Stimulated activated CD4-positive, alpha-beta T cell treated with anti-CD3 and anti-CD28 coated beads, Interleukin-12 subunit alpha, Interleukin-12 subunit beta, amount 100 ng/mL, for 4 hours (primary cell): ENCODE results near the gene SLC13A3.

Experiments
- DNase-seq: peaks from one replicate; pipeline ENCODE4 v3.0.0-alpha.2; 2020

SLC13A3 gene

DNA sequence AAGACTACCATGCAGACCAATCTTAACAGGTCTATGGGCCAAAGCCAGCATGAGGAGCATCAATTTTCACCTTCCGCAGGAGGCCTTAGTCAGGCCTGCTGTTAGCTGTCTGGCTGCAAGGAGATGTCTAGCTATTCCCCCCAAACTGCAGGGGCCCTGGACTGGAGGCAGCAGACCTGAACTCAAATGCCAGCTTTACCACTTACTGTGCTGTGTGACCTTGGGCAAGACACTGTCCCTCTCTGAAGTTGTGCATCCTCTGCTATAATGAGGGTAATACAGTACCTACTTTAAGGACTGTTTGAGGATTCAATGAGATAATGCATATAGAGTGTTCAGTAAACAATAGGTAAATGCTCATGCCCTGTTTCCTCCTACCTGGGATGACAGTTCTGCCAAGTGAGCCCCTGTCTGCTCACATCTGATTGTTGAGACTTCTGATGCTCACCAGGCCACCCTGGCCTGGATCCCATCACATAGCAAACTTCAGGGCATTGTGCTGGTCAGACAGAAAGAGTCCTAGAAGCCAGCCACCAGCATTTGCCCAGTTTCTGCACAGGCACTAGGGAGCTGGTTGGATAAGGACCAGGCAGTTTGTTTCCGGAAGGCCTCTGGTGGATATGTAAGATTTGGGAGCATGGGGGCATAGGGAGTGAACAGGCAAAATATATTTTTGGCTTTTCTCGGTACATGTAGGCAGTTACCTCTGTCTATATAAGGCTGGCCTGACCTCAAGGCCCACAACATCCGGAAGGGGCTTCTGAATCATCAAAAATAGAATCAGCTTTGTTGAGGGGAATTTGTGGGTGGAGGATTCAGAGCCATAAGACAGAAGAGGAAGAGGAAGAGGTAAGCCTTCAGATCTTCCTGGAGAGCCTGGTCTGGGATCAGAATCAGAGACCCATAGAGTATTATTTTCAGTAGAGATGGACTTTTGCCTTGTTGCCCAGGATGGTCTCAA is 98.5 kb downstream of the SLC13A3 start:
- DNase-seq, result no peak

DNA sequence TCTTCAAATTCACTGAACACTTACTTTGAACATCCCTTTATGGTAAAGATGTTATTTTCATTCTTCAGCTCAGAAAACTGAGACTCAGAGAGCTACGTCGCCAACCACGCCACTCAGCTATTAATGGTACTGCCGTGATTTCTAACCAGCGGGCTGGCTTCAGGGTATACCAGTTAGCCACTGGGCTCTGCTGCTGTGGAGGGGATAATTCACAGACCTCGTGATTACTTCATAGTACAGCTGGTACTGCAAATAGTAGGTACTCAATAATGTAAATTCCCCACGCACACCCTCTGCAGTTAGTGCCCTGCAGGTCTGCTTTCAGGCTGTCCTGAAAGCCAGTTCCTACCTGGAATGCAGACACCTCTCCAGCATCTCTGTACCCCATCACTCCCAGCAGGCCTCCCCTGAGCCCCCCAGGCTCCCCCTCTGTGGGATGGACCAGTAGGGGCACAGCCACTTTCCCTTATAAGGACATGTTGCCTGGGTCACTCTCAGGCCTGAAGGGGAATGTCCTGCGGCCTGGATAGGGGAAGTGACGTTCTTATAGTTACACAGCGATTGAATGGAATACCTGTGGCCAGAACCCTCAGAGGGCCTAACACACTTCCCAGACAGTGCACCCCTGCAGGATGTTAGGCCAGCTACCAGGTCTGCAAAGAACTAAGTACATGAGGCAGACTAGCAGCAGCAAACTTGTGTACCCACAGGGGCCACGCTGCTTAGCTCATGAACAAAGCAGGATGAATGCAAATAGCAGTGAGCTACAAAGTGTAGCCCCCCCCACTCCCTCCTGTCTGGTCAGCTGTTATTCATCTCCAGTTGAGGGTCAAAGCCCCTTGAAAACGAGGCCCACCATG is 99.5 kb downstream of the SLC13A3 start:
- no peak for DNase-seq

DNA sequence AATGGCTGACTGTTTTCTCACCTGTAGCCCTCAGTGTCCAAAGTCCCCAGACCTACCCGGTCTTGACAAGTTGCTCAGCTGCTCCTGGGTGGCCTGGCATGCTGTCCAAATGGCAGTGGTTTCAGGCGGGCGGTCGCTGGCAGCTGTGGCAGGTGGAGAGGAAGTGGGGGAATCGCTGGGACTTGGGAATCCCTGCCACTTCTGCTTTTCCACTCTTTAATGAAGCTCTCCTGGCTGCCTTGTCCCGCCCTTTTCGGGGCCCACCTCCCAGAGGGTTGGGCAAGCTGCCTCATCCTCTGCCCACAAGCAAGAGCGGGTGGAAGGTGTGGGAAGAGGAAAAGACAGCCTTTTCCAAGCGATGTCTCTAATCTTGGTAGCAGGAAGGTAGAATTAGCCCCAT is 100.8 kb downstream of the SLC13A3 start, which contains the start of gene OCSTAMP:
Gene OCSTAMP, minus strand, starts transcription at position 194 of the 400 bp plus-strand sequence. Its CDS starts 94 bp downstream, at position 100.
- no peak for DNase-seq

DNA sequence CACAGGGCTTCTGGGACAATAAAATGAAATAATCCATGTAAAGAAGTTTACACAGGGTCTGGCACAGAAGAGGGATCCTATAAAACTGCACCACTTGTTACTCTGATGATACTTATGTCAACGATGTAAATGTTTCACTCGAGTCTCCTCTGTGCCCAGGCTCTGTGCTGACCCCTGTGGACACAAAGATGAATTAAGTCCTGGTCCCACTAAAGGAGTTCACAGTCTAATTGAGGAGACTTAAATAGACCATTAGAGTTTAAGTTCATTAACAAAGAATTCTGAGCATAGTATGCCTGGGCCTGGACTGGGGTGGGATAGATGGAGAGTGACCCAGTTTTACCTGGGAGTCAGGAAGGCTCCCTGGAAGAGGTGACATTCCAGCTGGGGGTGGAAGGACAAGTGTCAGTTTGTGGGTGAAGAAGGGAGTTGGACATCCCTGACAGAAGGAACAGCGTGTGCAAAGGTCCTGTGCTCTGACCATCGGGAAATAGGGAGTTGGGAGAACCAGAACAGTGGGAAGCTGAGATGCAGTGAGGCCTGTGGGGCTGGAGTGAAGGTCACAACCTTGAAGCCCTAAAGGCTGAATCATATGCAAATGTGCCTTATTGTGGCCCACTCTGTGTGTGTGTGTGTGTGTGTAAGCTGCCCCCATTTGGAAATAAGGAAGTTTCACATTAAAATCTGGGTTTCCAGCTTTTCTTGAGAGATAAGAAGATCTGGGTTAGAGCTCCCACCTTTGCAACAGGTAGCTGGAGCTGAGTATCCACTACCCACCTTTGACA is 101.9 kb downstream of the SLC13A3 start:
- no peak for DNase-seq

GRCh38 chr20:46548688-46549087 is 102.6 kb downstream of the SLC13A3 start:
- DNase-seq, result no peak

DNA sequence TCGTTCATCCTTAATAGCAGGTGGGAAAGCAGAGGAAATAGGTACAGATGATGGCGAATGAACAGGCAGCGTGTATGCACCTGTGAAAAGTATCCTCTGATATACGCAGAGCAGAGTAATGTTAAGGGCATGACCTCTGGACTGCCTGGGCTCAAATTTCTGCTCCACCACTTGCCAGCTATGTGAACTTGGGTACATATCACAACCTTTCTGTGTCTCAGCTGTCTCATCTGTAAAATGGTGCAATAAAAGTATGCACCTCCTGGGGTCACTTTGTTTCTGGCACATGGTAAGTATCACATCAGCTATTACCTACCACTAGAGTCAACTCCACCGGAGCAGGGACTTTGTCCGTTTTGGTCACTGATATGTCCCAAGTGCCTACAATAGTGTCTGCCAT is 103.3 kb downstream of the SLC13A3 start:
- DNase-seq, result no peak

GRCh38 chr20:46546936-46547335 is 104.3 kb downstream of the SLC13A3 start:
- DNase-seq, result no peak

- no peak for DNase-seq
Observed at GRCh38 chr20:46546298-46546697, 105.0 kb downstream of the SLC13A3 start.

GRCh38 chr20:46545827-46546138 is 105.5 kb downstream of the SLC13A3 start:
- no peak for DNase-seq

- DNase-seq, result no peak
Observed at GRCh38 chr20:46545077-46545826, 106.0 kb downstream of the SLC13A3 start.

- DNase-seq, result no peak
Observed at GRCh38 chr20:46544576-46544975, 106.7 kb downstream of the SLC13A3 start.

- DNase-seq, result no peak
Observed at GRCh38 chr20:46543959-46544358, 107.3 kb downstream of the SLC13A3 start.

- no peak for DNase-seq
Observed at GRCh38 chr20:46543033-46543432, 108.2 kb downstream of the SLC13A3 start.

- no peak for DNase-seq
Observed at GRCh38 chr20:46541229-46541935, 109.9 kb downstream of the SLC13A3 start.

DNA sequence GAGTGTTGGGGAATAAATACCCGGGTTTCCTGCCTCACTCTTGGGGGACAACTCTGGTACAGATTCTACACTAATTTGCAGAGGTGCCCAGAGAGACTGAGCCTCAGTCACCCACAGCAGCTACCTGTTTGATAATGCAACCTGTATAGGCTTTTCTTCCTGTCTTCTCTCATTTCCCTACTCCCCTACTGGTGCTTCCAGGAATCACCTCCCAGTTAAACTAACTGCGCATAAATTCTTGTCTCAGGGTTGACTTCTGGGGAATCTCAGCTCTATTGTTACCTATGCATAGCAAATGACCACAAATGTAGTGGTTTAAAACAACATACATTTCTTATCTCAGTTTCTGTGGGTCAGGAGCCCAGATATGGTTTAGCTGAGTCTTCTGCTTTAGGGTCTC is 112.1 kb downstream of the SLC13A3 start:
- DNase-seq, result no peak

GRCh38 chr20:46530640-46531039 is 120.6 kb downstream of the SLC13A3 start:
- DNase-seq, result no peak

- no peak for DNase-seq
Observed at GRCh38 chr20:46523696-46524328, 127.4 kb downstream of the SLC13A3 start.

- DNase-seq, result no peak
Observed at GRCh38 chr20:46523108-46523507, 128.2 kb downstream of the SLC13A3 start.

- peak; percentile 21 for DNase-seq
Observed at GRCh38 chr20:46520976-46521579, 130.2 kb downstream of the SLC13A3 start.

- DNase-seq, result no peak
Observed at GRCh38 chr20:46520540-46520939, 130.7 kb downstream of the SLC13A3 start.
